ENCODE measurements around the gene CYB561. TPM values are rescaled to one million over a fixed set of nuclear protein-coding genes. Genes with fewer than 3 reads are reported as not detected.
"Not testable (repeated sequence)": the region's sequence is repeated elsewhere in the genome, so short reads cannot be mapped to it uniquely, and the experiment has no call there.

CYB561 gene
- total RNA-seq, 1 donor = 32.2 TPM

GRCh38 chr17:63474174-63474573, 28.1 kb upstream of the CYB561 start:
- H3K4me2 ChIP-seq (ENCODE audit: insufficient read depth, low read length) = no peak overlapping the region
- H3K9me3 ChIP-seq (ENCODE audit: low read depth, low read length) = no peaks in the 10 kb centered on the region
- no peak overlapping the region for H3K4me3 ChIP-seq (ENCODE audit: insufficient read depth, low read length)
- DNase-seq (ENCODE audit: insufficient read length, low spot score, missing footprints) = peak; percentile 46
- no peak overlapping the region for H2AFZ ChIP-seq (ENCODE audit: low read length)
- no peaks in the 10 kb centered on the region for H4K20me1 ChIP-seq (ENCODE audit: insufficient read depth, low read length)
- peaks cover 46% of the 10 kb centered on the region for H3K27me3 ChIP-seq (ENCODE audit: insufficient read depth, low read length)
- H3K27ac ChIP-seq (ENCODE audit: low read depth, low read length) = no peak overlapping the region
- H3K36me3 ChIP-seq (ENCODE audit: insufficient read depth, low read length) = no peaks in the 10 kb centered on the region
- H3K79me2 ChIP-seq (ENCODE audit: insufficient read depth, low read length) = no peaks in the 10 kb centered on the region
- no peak for TF ChIP-seq CTCF (IDR thresholded peaks at IDR 0.05; ENCODE audit: extremely low read depth, low read depth, low read length)
- H3K4me1 ChIP-seq (ENCODE audit: insufficient read depth, low read length) = peaks cover 12% of the 10 kb centered on the region

GRCh38 chr17:63468099-63468498, 22.0 kb upstream of the CYB561 start:
- H3K27ac ChIP-seq (ENCODE audit: low read depth, low read length); H3K4me3 ChIP-seq (ENCODE audit: insufficient read depth, low read length); H3K36me3 ChIP-seq (ENCODE audit: insufficient read depth, low read length); DNase-seq (ENCODE audit: insufficient read length, low spot score, missing footprints); H3K4me1 ChIP-seq (ENCODE audit: insufficient read depth, low read length); H3K79me2 ChIP-seq (ENCODE audit: insufficient read depth, low read length); H4K20me1 ChIP-seq (ENCODE audit: insufficient read depth, low read length); H2AFZ ChIP-seq (ENCODE audit: low read length); H3K4me2 ChIP-seq (ENCODE audit: insufficient read depth, low read length); H3K9me3 ChIP-seq (ENCODE audit: low read depth, low read length): not testable (repeated sequence)
- peaks cover 29% of the 10 kb centered on the region for H3K27me3 ChIP-seq (ENCODE audit: insufficient read depth, low read length)

GRCh38 chr17:63464691-63465236, 18.7 kb upstream of the CYB561 start:
- Histone ChIP-seq H3K4me3 (ENCODE audit: insufficient read depth, low read length) (no peak overlapping the region), H3K36me3 (ENCODE audit: insufficient read depth, low read length) (no peaks in the 10 kb centered on the region), H3K4me2 (ENCODE audit: insufficient read depth, low read length) (no peak overlapping the region), H3K9me3 (ENCODE audit: low read depth, low read length) (no peaks in the 10 kb centered on the region), H3K27ac (ENCODE audit: low read depth, low read length) (no peak overlapping the region), H4K20me1 (ENCODE audit: insufficient read depth, low read length) (no peaks in the 10 kb centered on the region), H3K79me2 (ENCODE audit: insufficient read depth, low read length) (no peaks in the 10 kb centered on the region), H2AFZ (ENCODE audit: low read length) (no peak overlapping the region), H3K27me3 (ENCODE audit: insufficient read depth, low read length) (peaks cover 9% of the 10 kb centered on the region), H3K4me1 (ENCODE audit: insufficient read depth, low read length) (peaks cover 13% of the 10 kb centered on the region)
- DNase-seq (ENCODE audit: insufficient read length, low spot score, missing footprints) = peak; percentile 8
- no peak for TF ChIP-seq CTCF (IDR thresholded peaks at IDR 0.05; ENCODE audit: extremely low read depth, low read depth, low read length)

GRCh38 chr17:63463771-63464170, 17.7 kb upstream of the CYB561 start:
- no peaks in the 10 kb centered on the region for H3K79me2 ChIP-seq (ENCODE audit: insufficient read depth, low read length)
- H3K36me3 ChIP-seq (ENCODE audit: insufficient read depth, low read length) = no peaks in the 10 kb centered on the region
- H3K4me2 ChIP-seq (ENCODE audit: insufficient read depth, low read length) = no peak overlapping the region
- no peaks in the 10 kb centered on the region for H3K9me3 ChIP-seq (ENCODE audit: low read depth, low read length)
- H3K27me3 ChIP-seq (ENCODE audit: insufficient read depth, low read length) = peaks cover 9% of the 10 kb centered on the region
- peaks cover 13% of the 10 kb centered on the region for H3K4me1 ChIP-seq (ENCODE audit: insufficient read depth, low read length)
- H3K27ac ChIP-seq (ENCODE audit: low read depth, low read length) = no peak overlapping the region
- no peaks in the 10 kb centered on the region for H4K20me1 ChIP-seq (ENCODE audit: insufficient read depth, low read length)
- no peak for TF ChIP-seq CTCF (IDR thresholded peaks at IDR 0.05; ENCODE audit: extremely low read depth, low read depth, low read length)
- H2AFZ ChIP-seq (ENCODE audit: low read length) = no peak overlapping the region
- no peak overlapping the region for H3K4me3 ChIP-seq (ENCODE audit: insufficient read depth, low read length)
- DNase-seq (ENCODE audit: insufficient read length, low spot score, missing footprints) = peak; percentile 26
